Spleen (tissue), 11 donors: ENCODE results near the gene MBD5. TPM values are rescaled to one million over a fixed set of nuclear protein-coding genes. Genes with fewer than 3 reads are reported as not detected.
A peak's percentile ranks its signal among the peaks of the same experiment; 100 is the strongest.

Experiments used
- DNase-seq: peaks from one replicate; pipeline ENCODE4 v3.0.0-alpha.2; 2020
- H3K27ac ChIP-seq, 8 donors: fragments of 200-600 bp; sonication (generic) in 7 of 8; 1 replicate in 4 of 8; 2 replicates in 4 of 8; pipeline versions ENCODE4 v1.5.0 to v1.8.0; 2016 to 2021; ENCODE audit warnings: inconsistent platforms in 4 of 8, mild to moderate bottlenecking in 4 of 8, moderate library complexity in 1 of 8
- H3K27me3 ChIP-seq, 7 donors: fragments of 200-600 bp; sonication (generic) in 6 of 7; replicated peaks in 1 of 7; 1 replicate in 4 of 7; 2 replicates in 3 of 7; pipeline versions ENCODE4 v1.5.0 to v1.8.0; 2016 to 2021; ENCODE audit warnings: inconsistent platforms in 3 of 7, mild to moderate bottlenecking in 1 of 7
- H3K36me3 ChIP-seq, 6 donors: fragments of 200-600 bp; sonication (generic) in 5 of 6; 1 replicate in 4 of 6; 2 replicates in 2 of 6; pipeline versions ENCODE4 v1.5.0 to v1.8.0; 2016 to 2021; ENCODE audit warnings: inconsistent platforms in 2 of 6
- H3K4me1 ChIP-seq, 6 donors: fragments of 200-600 bp; sonication (generic) in 5 of 6; 1 replicate in 3 of 6; 2 replicates in 3 of 6; pipeline versions ENCODE4 v1.5.0 to v1.8.0; 2016 to 2021; ENCODE audit warnings: inconsistent platforms in 3 of 6
- H3K4me3 ChIP-seq, 8 donors: fragments of 200-600 bp; sonication (generic) in 7 of 8; 1 replicate in 4 of 8; 2 replicates in 4 of 8; pipeline versions ENCODE4 v1.5.0 to v1.8.0; 2016 to 2021; ENCODE audit warnings: inconsistent platforms in 4 of 8, mild to moderate bottlenecking in 4 of 8, moderate library complexity in 2 of 8
- H3K9me3 ChIP-seq, 8 donors: fragments of 200-600 bp; sonication (generic) in 7 of 8; 1 replicate in 4 of 8; 2 replicates in 4 of 8; pipeline versions ENCODE4 v1.5.0 to v1.8.0; 2016 to 2021; ENCODE audit warnings: inconsistent platforms in 4 of 8
- CTCF ChIP-seq, 11 experiments: fragments of 200-600 bp in 7 of 11; fragments of 450-650 bp in 4 of 11; sonication (generic) in 4 of 11; IDR thresholded peaks in 8 of 11; conservative IDR thresholded peaks in 3 of 11; 1 replicate in 7 of 11; 2 replicates in 4 of 11; pipeline versions ENCODE4 v1.4.0 to v1.8.0; 2016 to 2021; ENCODE audit warnings: antibody characterized with exemption in 11 of 11, inconsistent platforms in 4 of 11, mild to moderate bottlenecking in 1 of 11
- POLR2A ChIP-seq, 3 donors: fragments of 450-650 bp; IDR thresholded peaks; one replicate each; pipeline ENCODE4 v1.5.1; 2017; ENCODE audit warnings: antibody characterized with exemption in 3 of 3, mild to moderate bottlenecking in 1 of 3
- POLR2AphosphoS5 ChIP-seq, 3 donors: sonication (generic); formaldehyde crosslinking; IDR thresholded peaks; one replicate each; pipeline ENCODE4 v1.5.1; 2017; ENCODE audit warnings: antibody characterized with exemption in 3 of 3
- WGBS, 5 donors: extraction: QIAGEN DNeasy Blood & Tissue Kit in 3 of 5; methylation state at CpG; one replicate each; pipeline versions ENCODE4 v1.1.5 to v1.1.7; 2013 to 2018; 5-methylcytosine and 5-hydroxymethylcytosine counted together
- intact Hi-C: fragments of 100-400 bp; cut with DNase I; formaldehyde crosslinking; loops from one replicate; pipeline ENCODE4 v1.15.0; 2023; ENCODE audit warnings: low total_unique reads
- polyA plus RNA-seq, 3 donors: library from polyadenylated mRNA; stranded (reverse); fragments of 200-250 nt; gene quantifications; one replicate each; pipeline ENCODE4 v1.2.1, GENCODE V29; 2013
- total RNA-seq, 7 donors: library from RNA; depleted of rRNA in 3 of 7; stranded (reverse); fragments of >200 nt in 3 of 7; fragmentation: NEBNext Ultra II Directional in 4 of 7; extraction: Animal tissue kit (Norgen Biotek cat#: 25700) in 4 of 7; gene quantifications; one replicate each; pipeline versions ENCODE4 v1.1.0 to v1.2.1, GENCODE V29; 2016 to 2021
- donor health status: healthy with polysubstance abuse.
- donor health status: DM: no; HTN: no; CAD: no; lungs with moderate emphysema.
- donor health status: DM: no; HTN: no; CAD: no.
- donor health status: Bipolar disorder and iron deficiency.
- donor health status: healthy.
- donor health status: DM: no; HTN: no; CAD: no.
- donor health status: DM: yes; HTN: yes; CAD: no.

Gene MBD5
- total and polyA plus RNA-seq, 10 donors, result 5.7 to 84.5 (median 60.0) TPM

DNA sequence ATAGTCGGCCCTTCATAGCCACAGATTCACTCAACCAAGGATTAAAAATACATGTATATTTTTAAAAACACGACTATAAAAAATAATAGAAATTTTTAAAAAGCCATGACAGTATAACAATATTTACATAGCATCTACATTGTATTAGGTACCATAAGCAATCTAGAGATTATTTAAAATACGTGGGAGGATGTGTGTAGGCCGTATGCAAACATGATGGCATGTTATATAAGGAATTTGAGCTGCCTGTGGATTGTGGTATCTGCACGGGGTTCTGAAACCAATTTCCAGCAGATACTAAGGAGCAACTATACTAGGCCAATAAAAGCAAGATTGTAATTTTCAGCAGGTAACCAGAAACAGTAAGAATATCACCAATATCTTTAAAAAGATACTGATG, 6.3 kb upstream of the MBD5 start:
- TF ChIP-seq CTCF (IDR thresholded peaks at IDR 0.05 in 8 of 11, conservative IDR thresholded peaks at IDR 0.05 in 3 of 11), result no peak
- TF ChIP-seq POLR2AphosphoS5 (IDR thresholded peaks at IDR 0.05), result no peak
- TF ChIP-seq POLR2A (IDR thresholded peaks at IDR 0.05), result no peak
- WGBS, 5 donors, result 72 to 85% (median 81%) methylated on average over 5 of the region's 5 CpGs
- intact Hi-C loops, result loop anchor here (10.0 kb wide), 1 partner anchor 640 kb away; no protein-coding TSS in a partner anchor
- DNase-seq, result no peak
- H3K27ac ChIP-seq, result no peak overlapping the region
- H3K27me3 ChIP-seq, result no peaks in the 10 kb centered on the region
- H3K36me3 ChIP-seq, result no peaks in the 10 kb centered on the region
- no peaks in the 10 kb centered on the region for H3K9me3 ChIP-seq
- H3K4me3 ChIP-seq, result no peak overlapping the region
- H3K4me1 ChIP-seq, result peaks cover 5 to 49% (median 20%) of the 10 kb centered on the region in 6 donors

GRCh38 chr2:148020111-148021058, 506 bp upstream of the MBD5 start, which contains the start of gene ORC4:
ORC4 (minus strand) TSS chr2:148020737; CDS start chr2:147975958, 44,779 bp downstream.
- H3K27ac ChIP-seq, result peak within 1 kb of the TSS; percentile 78 to 99 (median 96)
- H3K36me3 ChIP-seq, result peaks cover 0 to 6% (median 0%) of the 10 kb centered on the region in 6 donors
- intact Hi-C loops, result no loop called here
- WGBS, 5 donors, result 0 to 1% (median 0%) methylated on average over 49 to 52 of the region's 52 CpGs
- H3K4me3 ChIP-seq, result peak within 1 kb of the TSS; percentile 79 to 94 (median 86)
- peak in 4 of 11 experiments; percentile 10 to 29 (median 21) for TF ChIP-seq CTCF (IDR thresholded peaks at IDR 0.05 in 8 of 11, conservative IDR thresholded peaks at IDR 0.05 in 3 of 11)
- peak in 2 of 3 donors; percentile 12 to 53 for TF ChIP-seq POLR2A (IDR thresholded peaks at IDR 0.05)
- TF ChIP-seq POLR2AphosphoS5 (IDR thresholded peaks at IDR 0.05), result peak; percentile 94 to 95 (median 94)
- no peaks in the 10 kb centered on the region for H3K9me3 ChIP-seq
- no peaks in the 10 kb centered on the region for H3K27me3 ChIP-seq
- peaks cover 32 to 78% (median 54%) of the 10 kb centered on the region in 6 donors for H3K4me1 ChIP-seq
- DNase-seq, result peak; percentile 99

DNA sequence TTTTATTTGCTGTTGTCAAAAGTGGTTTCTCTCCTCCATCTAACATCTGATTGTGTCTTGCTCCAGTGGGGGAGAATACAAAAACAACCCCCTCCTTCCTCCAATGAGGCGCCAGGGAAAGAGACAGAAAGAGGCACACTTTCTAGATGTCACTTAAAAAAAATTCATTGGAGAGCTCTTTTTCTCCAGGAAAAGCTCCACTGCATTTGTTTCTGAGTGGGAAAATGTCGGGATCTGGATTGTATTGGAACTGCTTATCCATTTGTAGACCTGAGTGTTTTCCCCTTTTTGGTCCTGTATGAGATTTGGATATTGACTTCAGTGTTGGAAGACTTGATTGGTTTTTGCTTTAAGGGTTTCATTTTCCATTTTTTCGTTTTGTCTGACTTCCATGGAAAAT, 995 bp downstream of the MBD5 start:
- H3K4me1 ChIP-seq, result peaks cover 32 to 85% (median 52%) of the 10 kb centered on the region in 6 donors
- WGBS, 5 donors, result 0 to 5% (median 2%) methylated on average over 3 of the region's 3 CpGs
- intact Hi-C loops, result no loop called here
- TF ChIP-seq POLR2A (IDR thresholded peaks at IDR 0.05) (no peak), CTCF (IDR thresholded peaks at IDR 0.05 in 8 of 11, conservative IDR thresholded peaks at IDR 0.05 in 3 of 11) (no peak), POLR2AphosphoS5 (IDR thresholded peaks at IDR 0.05) (no peak)
- peaks cover 0 to 7% (median 0%) of the 10 kb centered on the region in 6 donors for H3K36me3 ChIP-seq
- peak overlapping the region; percentile 52 to 94 (median 84) for H3K4me3 ChIP-seq
- H3K27ac ChIP-seq, result peak overlapping the region; percentile 78 to 99 (median 96)
- no peaks in the 10 kb centered on the region for H3K27me3 ChIP-seq
- DNase-seq, result no peak
- no peaks in the 10 kb centered on the region for H3K9me3 ChIP-seq

DNA sequence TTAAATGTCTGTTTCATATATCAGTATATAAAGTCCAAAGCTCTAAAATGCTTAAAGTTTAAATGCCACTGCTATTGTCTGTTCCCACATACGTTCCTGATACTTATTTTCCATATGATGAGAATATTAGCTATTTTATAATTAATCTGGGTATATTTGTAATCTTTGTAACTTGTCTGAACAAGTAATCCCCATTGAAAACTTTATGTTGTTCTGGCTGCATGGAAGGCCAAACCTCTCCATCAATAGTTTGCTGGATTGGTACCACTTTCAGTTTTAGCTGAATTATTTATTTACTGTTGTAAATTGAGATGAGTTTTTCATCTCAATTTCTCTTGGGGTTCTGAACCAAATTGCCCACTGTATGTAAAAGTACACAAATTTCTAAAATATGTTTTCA, 1.5 kb downstream of the MBD5 start:
- H3K27me3 ChIP-seq, result no peaks in the 10 kb centered on the region
- peak overlapping the region in 7 of 8 donors; percentile 92 to 99 (median 97) for H3K27ac ChIP-seq
- no peak for TF ChIP-seq POLR2A (IDR thresholded peaks at IDR 0.05)
- TF ChIP-seq POLR2AphosphoS5 (IDR thresholded peaks at IDR 0.05), result no peak
- no peak for TF ChIP-seq CTCF (IDR thresholded peaks at IDR 0.05 in 8 of 11, conservative IDR thresholded peaks at IDR 0.05 in 3 of 11)
- H3K4me3 ChIP-seq, result peak overlapping the region in 6 of 8 donors; percentile 70 to 92 (median 84)
- 26 to 38% (median 29%) methylated on average over 1 of the region's 1 CpG for WGBS, 5 donors
- intact Hi-C loops, result no loop called here
- H3K4me1 ChIP-seq, result peaks cover 32 to 81% (median 51%) of the 10 kb centered on the region in 6 donors
- DNase-seq, result no peak
- no peaks in the 10 kb centered on the region for H3K9me3 ChIP-seq
- peaks cover 0 to 7% (median 0%) of the 10 kb centered on the region in 6 donors for H3K36me3 ChIP-seq
